AG10803 (cell line): Measurements from ENCODE around the gene ATAD3A.

Source experiments
- DNase-seq: peaks from one replicate; pipeline ENCODE4 v3.0.0; 2010; ENCODE audit warnings: low read depth
- H3K4me3 ChIP-seq: 2 replicates; pipeline ENCODE4 v1.5.1; 2011; ENCODE audit warnings: mild to moderate bottlenecking, low read length, control low read depth
- CTCF ChIP-seq: conservative IDR thresholded peaks from 2 replicates; pipeline ENCODE4 v1.5.1; 2011; ENCODE audit warnings: mild to moderate bottlenecking, low read length, control low read depth, inconsistent platforms

ATAD3A gene

GRCh38 chr1:1540818-1541628, 29.1 kb downstream of the ATAD3A start:
- peak overlapping the region; percentile 69 for H3K4me3 ChIP-seq
- no peak for DNase-seq
- TF ChIP-seq CTCF, result no peak

GRCh38 chr1:1541956-1542765, 30.2 kb downstream of the ATAD3A start:
- TF ChIP-seq CTCF, result no peak
- no peak for DNase-seq
- no peak overlapping the region for H3K4me3 ChIP-seq

- DNase-seq, result no peak
- no peak for TF ChIP-seq CTCF
- no peak overlapping the region for H3K4me3 ChIP-seq
These were observed 31.1 kb downstream of the ATAD3A start for GRCh38 chr1:1542766-1543705.

GRCh38 chr1:1543706-1544099, 31.7 kb downstream of the ATAD3A start:
- peak; percentile 54 for DNase-seq
- TF ChIP-seq CTCF, result no peak

GRCh38 chr1:1544544-1544943, 32.6 kb downstream of the ATAD3A start:
- DNase-seq, result no peak
- TF ChIP-seq CTCF, result no peak
- no peak overlapping the region for H3K4me3 ChIP-seq

More at GRCh38 chr1:1543706-1544099, 31.7 kb downstream of the ATAD3A start:
- no peak overlapping the region for H3K4me3 ChIP-seq

- TF ChIP-seq CTCF, result no peak
- no peak for DNase-seq
- H3K4me3 ChIP-seq, result no peak overlapping the region
These were observed 34.2 kb downstream of the ATAD3A start for GRCh38 chr1:1545946-1546737.
